Neural progenitor cell (in vitro differentiated cells): Measurements from ENCODE around the gene ARHGAP22.

Experiments
- CTCF ChIP-seq: fragments of 200-600 bp; sonication (generic); IDR thresholded peaks from 2 replicates; pipeline ENCODE4 v1.5.1; 2017; ENCODE audit warnings: antibody characterized with exemption, mild to moderate bottlenecking
- EZH2phosphoT487 ChIP-seq: fragments of 200-600 bp; sonication (generic); IDR thresholded peaks from 2 replicates; pipeline ENCODE4 v1.6.1; 2017; ENCODE audit warnings: antibody characterized with exemption

GRCh38 chr10:48574817-48575380, 30.0 kb downstream of the ARHGAP22 start:
- TF ChIP-seq CTCF (no peak), EZH2phosphoT487 (no peak)
